Measurements from ENCODE around the gene CLNK. TPM values are rescaled to one million over a fixed set of nuclear protein-coding genes. Genes with fewer than 3 reads are reported as not detected.

CLNK gene
- total and polyA plus RNA-seq, 2 experiments from 2014 or later = not detected

- TF ChIP-seq CTCF (IDR thresholded peaks at IDR 0.05; ENCODE audit: low read depth, low read length) = no peak
- H3K9me3 ChIP-seq (ENCODE audit: low read depth) = no peaks in the 10 kb centered on the region
- no peaks in the 10 kb centered on the region for H3K27me3 ChIP-seq
- H3K27ac ChIP-seq = no peak overlapping the region
- no peaks in the 10 kb centered on the region for H3K36me3 ChIP-seq
- H3K4me3 ChIP-seq = no peak overlapping the region
- no peak for DNase-seq (ENCODE audit: low read depth in 1 of 2, low spot score in 1 of 2)
- peaks cover 8% of the 10 kb centered on the region for H3K4me1 ChIP-seq (ENCODE audit: low read depth)
Measured at GRCh38 chr4:10659251-10659650, 25.3 kb downstream of the CLNK start.

- Histone ChIP-seq H3K4me1 (ENCODE audit: low read depth) (no peaks in the 10 kb centered on the region), H3K36me3 (no peaks in the 10 kb centered on the region), H3K27me3 (no peaks in the 10 kb centered on the region), H3K9me3 (ENCODE audit: low read depth) (no peaks in the 10 kb centered on the region), H3K27ac (no peak overlapping the region), H3K4me3 (no peak overlapping the region)
- TF ChIP-seq CTCF (IDR thresholded peaks at IDR 0.05; ENCODE audit: low read depth, low read length) = no peak
- no peak for DNase-seq (ENCODE audit: low read depth in 1 of 2, low spot score in 1 of 2)
Measured at GRCh38 chr4:10656988-10657387, 27.6 kb downstream of the CLNK start.

- no peaks in the 10 kb centered on the region for H3K27me3 ChIP-seq
Measured at GRCh38 chr4:10656420-10656819, 28.1 kb downstream of the CLNK start.

GRCh38 chr4:10655968-10656367 is 28.6 kb downstream of the CLNK start:
- H3K9me3 ChIP-seq (ENCODE audit: low read depth) = no peaks in the 10 kb centered on the region
- TF ChIP-seq CTCF (IDR thresholded peaks at IDR 0.05; ENCODE audit: low read depth, low read length) = no peak
- no peak overlapping the region for H3K4me3 ChIP-seq
- H3K27ac ChIP-seq = no peak overlapping the region
- H3K36me3 ChIP-seq = no peaks in the 10 kb centered on the region
- DNase-seq (ENCODE audit: low read depth in 1 of 2, low spot score in 1 of 2) = peak in 1 of 2 donors; percentile 40
- no peaks in the 10 kb centered on the region for H3K4me1 ChIP-seq (ENCODE audit: low read depth)
- no peaks in the 10 kb centered on the region for H3K27me3 ChIP-seq

More at GRCh38 chr4:10656420-10656819, 28.1 kb downstream of the CLNK start:
- no peak overlapping the region for H3K27ac ChIP-seq
- no peak for DNase-seq (ENCODE audit: low read depth in 1 of 2, low spot score in 1 of 2)
- no peaks in the 10 kb centered on the region for H3K36me3 ChIP-seq
- TF ChIP-seq CTCF (IDR thresholded peaks at IDR 0.05; ENCODE audit: low read depth, low read length) = no peak
- no peaks in the 10 kb centered on the region for H3K9me3 ChIP-seq (ENCODE audit: low read depth)
- H3K4me1 ChIP-seq (ENCODE audit: low read depth) = no peaks in the 10 kb centered on the region
- no peak overlapping the region for H3K4me3 ChIP-seq

DNA sequence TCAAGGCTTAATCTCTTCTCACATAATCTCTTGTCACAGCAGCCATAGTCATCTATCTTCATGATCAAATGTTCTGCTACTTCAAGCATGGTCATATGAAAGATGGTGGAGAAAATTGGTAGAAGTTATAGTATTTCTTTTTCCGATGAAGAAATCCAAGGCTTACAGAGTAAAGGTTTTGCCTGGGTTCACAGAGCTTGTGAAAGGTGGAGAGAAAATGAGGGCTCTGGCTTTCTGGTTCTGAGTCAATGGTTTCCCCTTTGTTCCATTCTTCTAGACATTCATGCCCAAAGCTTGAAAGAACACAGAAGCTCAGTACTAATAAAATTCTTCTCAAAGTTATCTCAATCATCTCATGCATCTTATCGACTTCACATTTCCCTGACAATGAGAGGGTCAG is 36.1 kb downstream of the CLNK start:
- H3K4me3 ChIP-seq = no peak overlapping the region
- TF ChIP-seq CTCF (IDR thresholded peaks at IDR 0.05; ENCODE audit: low read depth, low read length) = no peak

GRCh38 chr4:10647846-10648245 is 36.7 kb downstream of the CLNK start:
- H3K27ac ChIP-seq = no peak overlapping the region
- no peaks in the 10 kb centered on the region for H3K9me3 ChIP-seq (ENCODE audit: low read depth)
- H3K4me1 ChIP-seq (ENCODE audit: low read depth) = no peaks in the 10 kb centered on the region
- no peak overlapping the region for H3K4me3 ChIP-seq
- H3K36me3 ChIP-seq = no peaks in the 10 kb centered on the region
- H3K27me3 ChIP-seq = no peaks in the 10 kb centered on the region
- DNase-seq (ENCODE audit: low read depth in 1 of 2, low spot score in 1 of 2) = no peak
- TF ChIP-seq CTCF (IDR thresholded peaks at IDR 0.05; ENCODE audit: low read depth, low read length) = no peak

More for the DNA sequence above, 36.1 kb downstream of the CLNK start:
- H3K27ac ChIP-seq = no peak overlapping the region
- no peaks in the 10 kb centered on the region for H3K9me3 ChIP-seq (ENCODE audit: low read depth)
- no peaks in the 10 kb centered on the region for H3K36me3 ChIP-seq
- DNase-seq (ENCODE audit: low read depth in 1 of 2, low spot score in 1 of 2) = no peak
- no peaks in the 10 kb centered on the region for H3K4me1 ChIP-seq (ENCODE audit: low read depth)
- H3K27me3 ChIP-seq = no peaks in the 10 kb centered on the region
